ENCODE measurements around the gene RARB. TPM values are rescaled to one million over a fixed set of nuclear protein-coding genes. Genes with fewer than 3 reads are reported as not detected.

Gene RARB
- total RNA-seq, 1 experiment from 2014 or later = not detected

GRCh38 chr3:25585361-25586166, 157.5 kb downstream of the RARB start:
- CTCF ChIA-PET = interaction anchor here (0.6 to 3.0 kb wide), 12 partner anchors 8 to 814 kb away, joined by 3 to 17 read pairs (median 4); no protein-coding TSS in a partner anchor
- intact Hi-C loops (cut with micrococcal nuclease) = loop anchor here (10.0 kb wide), 1 partner anchor 291 kb away; no protein-coding TSS in a partner anchor
- no peak for DNase-seq (ENCODE audit: unreplicated experiment)
- no peak for TF ChIP-seq CTCF (IDR thresholded peaks at IDR 0.05; ENCODE audit: unreplicated experiment)
- no peaks in the 10 kb centered on the region for H3K36me3 Mint-ChIP-seq (ENCODE audit: insufficient read depth, unreplicated experiment)
- no peak overlapping the region for H3K4me3 Mint-ChIP-seq (ENCODE audit: unreplicated experiment)
- H3K4me1 Mint-ChIP-seq (ENCODE audit: insufficient read depth, unreplicated experiment) = peaks cover 19% of the 10 kb centered on the region
- POLR2A ChIA-PET = interaction anchor here (0.6 to 1.8 kb wide), 2 partner anchors 528 to 812 kb away, joined by 3 to 7 read pairs; no protein-coding TSS in a partner anchor
- H3K27ac Mint-ChIP-seq (ENCODE audit: low read depth, unreplicated experiment) = no peak overlapping the region
- H3K27me3 Mint-ChIP-seq (ENCODE audit: insufficient read depth, unreplicated experiment) = peaks cover 40% of the 10 kb centered on the region
- peaks cover 7% of the 10 kb centered on the region for H3K9me3 Mint-ChIP-seq (ENCODE audit: unreplicated experiment)
- no TSS peak for BruUV-seq (replicated peaks)

- H3K4me1 Mint-ChIP-seq (ENCODE audit: insufficient read depth, unreplicated experiment) = peaks cover 19% of the 10 kb centered on the region
- peaks cover 7% of the 10 kb centered on the region for H3K9me3 Mint-ChIP-seq (ENCODE audit: unreplicated experiment)
- no peak for DNase-seq (ENCODE audit: unreplicated experiment)
- no peaks in the 10 kb centered on the region for H3K36me3 Mint-ChIP-seq (ENCODE audit: insufficient read depth, unreplicated experiment)
- H3K4me3 Mint-ChIP-seq (ENCODE audit: unreplicated experiment) = no peak overlapping the region
- POLR2A ChIA-PET = interaction anchor here (1.2 to 1.8 kb wide), 2 partner anchors 564 to 812 kb away, joined by 4 to 7 read pairs; no protein-coding TSS in a partner anchor
- TF ChIP-seq CTCF (IDR thresholded peaks at IDR 0.05; ENCODE audit: unreplicated experiment) = no peak
- peaks cover 34% of the 10 kb centered on the region for H3K27me3 Mint-ChIP-seq (ENCODE audit: insufficient read depth, unreplicated experiment)
- no peak overlapping the region for H3K27ac Mint-ChIP-seq (ENCODE audit: low read depth, unreplicated experiment)
- intact Hi-C loops (cut with micrococcal nuclease) = loop anchor here (10.0 kb wide), 1 partner anchor 291 kb away; no protein-coding TSS in a partner anchor
- CTCF ChIA-PET = interaction anchor here (0.6 to 3.0 kb wide), 10 partner anchors 7 to 814 kb away, joined by 3 to 17 read pairs (median 4); no protein-coding TSS in a partner anchor
- BruUV-seq (replicated peaks) = no TSS peak
Observed at GRCh38 chr3:25586167-25586505, 158.1 kb downstream of the RARB start.

DNA sequence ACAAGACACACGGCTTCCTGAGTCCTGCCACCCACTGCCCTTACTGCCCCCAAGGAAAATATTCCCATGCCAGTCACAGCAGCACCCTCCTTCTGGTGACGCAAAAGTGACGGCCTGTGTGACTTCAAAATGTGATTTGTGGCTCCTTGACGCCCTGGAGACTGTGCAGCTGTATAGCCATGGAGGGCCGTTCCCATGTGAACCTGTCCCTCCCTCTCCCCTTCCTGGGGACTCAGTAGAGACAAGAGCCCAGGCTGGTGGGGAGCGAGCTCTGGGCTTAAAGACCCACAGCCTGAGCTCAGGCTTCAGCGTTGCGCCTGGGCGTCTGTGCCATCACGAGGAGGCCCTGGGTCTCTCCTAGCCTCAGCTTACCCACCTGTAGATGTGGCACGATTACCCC, 158.5 kb downstream of the RARB start:
- intact Hi-C loops (cut with micrococcal nuclease) = loop anchor here (10.0 kb wide), 1 partner anchor 292 kb away; no protein-coding TSS in a partner anchor
- DNase-seq (ENCODE audit: unreplicated experiment) = no peak
- ChIA-PET CTCF (interaction anchor here (0.9 to 3.0 kb wide), 7 partner anchors 9 to 814 kb away, joined by 3 to 17 read pairs (median 4); no protein-coding TSS in a partner anchor), POLR2A (interaction anchor here (1.2 to 1.8 kb wide), 2 partner anchors 564 to 813 kb away, joined by 4 to 7 read pairs; no protein-coding TSS in a partner anchor)
- Mint-ChIP-seq H3K36me3 (ENCODE audit: insufficient read depth, unreplicated experiment) (no peaks in the 10 kb centered on the region), H3K27me3 (ENCODE audit: insufficient read depth, unreplicated experiment) (peaks cover 33% of the 10 kb centered on the region), H3K4me3 (ENCODE audit: unreplicated experiment) (no peak overlapping the region), H3K27ac (ENCODE audit: low read depth, unreplicated experiment) (no peak overlapping the region), H3K9me3 (ENCODE audit: unreplicated experiment) (peaks cover 7% of the 10 kb centered on the region), H3K4me1 (ENCODE audit: insufficient read depth, unreplicated experiment) (peaks cover 19% of the 10 kb centered on the region)
- no peak for TF ChIP-seq CTCF (IDR thresholded peaks at IDR 0.05; ENCODE audit: unreplicated experiment)
- no TSS peak for BruUV-seq (replicated peaks)

GRCh38 chr3:25587094-25587493, 159.0 kb downstream of the RARB start:
- DNase-seq (ENCODE audit: unreplicated experiment) = peak; percentile 45
- CTCF ChIA-PET = interaction anchor here (0.9 to 3.0 kb wide), 9 partner anchors 9 to 815 kb away, joined by 3 to 17 read pairs (median 3); no protein-coding TSS in a partner anchor
- no TSS peak for BruUV-seq (replicated peaks)
- no peak overlapping the region for H3K27ac Mint-ChIP-seq (ENCODE audit: low read depth, unreplicated experiment)
- H3K4me1 Mint-ChIP-seq (ENCODE audit: insufficient read depth, unreplicated experiment) = peaks cover 14% of the 10 kb centered on the region
- H3K9me3 Mint-ChIP-seq (ENCODE audit: unreplicated experiment) = peaks cover 7% of the 10 kb centered on the region
- no peaks in the 10 kb centered on the region for H3K36me3 Mint-ChIP-seq (ENCODE audit: insufficient read depth, unreplicated experiment)
- peak; percentile 13 for TF ChIP-seq CTCF (IDR thresholded peaks at IDR 0.05; ENCODE audit: unreplicated experiment)
- POLR2A ChIA-PET = interaction anchor here (0.5 to 1.8 kb wide), 3 partner anchors 565 to 1429 kb away, joined by 3 to 7 read pairs (median 4); no protein-coding TSS in a partner anchor
- intact Hi-C loops (cut with micrococcal nuclease) = loop anchor here (10.0 kb wide), 1 partner anchor 292 kb away; no protein-coding TSS in a partner anchor
- no peak overlapping the region for H3K4me3 Mint-ChIP-seq (ENCODE audit: unreplicated experiment)
- peaks cover 33% of the 10 kb centered on the region for H3K27me3 Mint-ChIP-seq (ENCODE audit: insufficient read depth, unreplicated experiment)
